Metanephros (tissue), 2 donors: Measurements from ENCODE around the gene FOSB. TPM values are rescaled to one million over a fixed set of nuclear protein-coding genes. Genes with fewer than 3 reads are reported as not detected.

ENCODE experiments used
- small RNA-seq: library from RNA; depleted of rRNA; stranded (forward); fragments of <200 nt; gene quantifications from one replicate; pipeline ENCODE3, GENCODE V24; 2014; ENCODE audit warnings: low replicate concordance
- total RNA-seq: library from RNA; depleted of rRNA; stranded (reverse); fragments of >200 nt; gene quantifications from one replicate; pipeline ENCODE4 v1.2.3, GENCODE V29; 2014

The FOSB gene
- 3.7 TPM for total RNA-seq

DNA sequence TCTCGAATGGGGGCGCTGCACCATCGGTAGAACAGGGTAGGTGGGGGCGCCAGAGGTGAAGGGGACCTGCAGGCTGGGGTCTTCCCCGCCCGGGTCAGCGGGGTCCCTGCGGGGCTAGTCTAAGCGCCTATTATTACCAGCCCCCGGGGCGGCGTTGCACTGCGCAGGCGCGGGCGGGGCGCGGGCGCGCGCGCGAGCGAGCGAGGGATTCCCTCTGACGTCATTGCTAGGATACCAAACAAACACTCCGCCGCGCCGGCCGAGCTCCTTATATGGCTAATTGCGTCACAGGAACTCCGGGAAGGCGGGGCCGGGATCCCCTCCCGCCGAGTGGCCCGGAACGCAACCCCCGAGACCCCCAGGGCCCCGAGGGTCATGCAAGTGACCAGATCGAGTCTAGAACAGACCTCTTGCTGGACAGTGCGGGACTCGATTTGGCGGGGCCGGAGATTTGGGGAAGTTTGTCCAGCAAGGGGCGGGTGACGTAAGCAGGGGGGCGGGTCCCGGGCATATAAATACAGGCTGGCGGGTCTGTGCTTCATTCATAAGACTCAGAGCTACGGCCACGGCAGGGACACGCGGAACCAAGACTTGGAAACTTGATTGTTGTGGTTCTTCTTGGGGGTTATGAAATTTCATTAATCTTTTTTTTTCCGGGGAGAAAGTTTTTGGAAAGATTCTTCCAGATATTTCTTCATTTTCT is at the start of gene FOSB:
Gene FOSB (plus strand): TSS at position 541 of the 703 bp plus-strand sequence. CDS start 591 bp downstream, outside the sequence.

DNA sequence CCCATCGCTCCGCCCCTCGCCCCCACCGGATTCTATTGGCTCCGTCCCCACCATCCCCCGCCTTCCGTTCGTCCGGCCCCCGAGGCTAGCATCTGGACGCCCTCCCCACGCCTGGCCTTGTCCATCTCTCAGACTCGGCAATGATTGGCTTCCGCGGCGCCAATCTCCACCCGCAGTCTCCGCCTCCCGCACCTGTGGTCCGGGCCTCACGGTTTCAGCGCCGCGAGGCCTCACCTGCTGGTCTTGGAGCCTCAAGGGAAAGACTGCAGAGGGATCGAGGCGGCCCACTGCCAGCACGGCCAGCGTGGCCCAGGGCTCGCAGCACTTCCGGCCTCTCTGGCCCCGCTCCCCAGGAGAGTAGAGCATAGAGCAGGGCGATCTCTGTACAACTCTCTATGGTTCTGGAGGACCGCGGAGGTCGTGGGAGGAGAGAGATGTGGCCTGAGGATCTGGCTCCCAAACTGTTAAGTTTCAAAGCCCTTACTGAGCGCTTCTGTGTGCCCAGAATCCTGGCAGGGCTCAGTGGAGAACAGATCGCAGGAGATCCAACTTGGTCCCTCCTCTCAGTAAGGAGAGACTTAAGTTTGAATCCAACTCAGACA is 44.1 kb upstream of the FOSB start, which contains the start of gene ERCC1:
Gene ERCC1 (minus strand): TSS at position 329 of the 602 bp plus-strand sequence. CDS start 543 bp downstream, outside the sequence.

DNA sequence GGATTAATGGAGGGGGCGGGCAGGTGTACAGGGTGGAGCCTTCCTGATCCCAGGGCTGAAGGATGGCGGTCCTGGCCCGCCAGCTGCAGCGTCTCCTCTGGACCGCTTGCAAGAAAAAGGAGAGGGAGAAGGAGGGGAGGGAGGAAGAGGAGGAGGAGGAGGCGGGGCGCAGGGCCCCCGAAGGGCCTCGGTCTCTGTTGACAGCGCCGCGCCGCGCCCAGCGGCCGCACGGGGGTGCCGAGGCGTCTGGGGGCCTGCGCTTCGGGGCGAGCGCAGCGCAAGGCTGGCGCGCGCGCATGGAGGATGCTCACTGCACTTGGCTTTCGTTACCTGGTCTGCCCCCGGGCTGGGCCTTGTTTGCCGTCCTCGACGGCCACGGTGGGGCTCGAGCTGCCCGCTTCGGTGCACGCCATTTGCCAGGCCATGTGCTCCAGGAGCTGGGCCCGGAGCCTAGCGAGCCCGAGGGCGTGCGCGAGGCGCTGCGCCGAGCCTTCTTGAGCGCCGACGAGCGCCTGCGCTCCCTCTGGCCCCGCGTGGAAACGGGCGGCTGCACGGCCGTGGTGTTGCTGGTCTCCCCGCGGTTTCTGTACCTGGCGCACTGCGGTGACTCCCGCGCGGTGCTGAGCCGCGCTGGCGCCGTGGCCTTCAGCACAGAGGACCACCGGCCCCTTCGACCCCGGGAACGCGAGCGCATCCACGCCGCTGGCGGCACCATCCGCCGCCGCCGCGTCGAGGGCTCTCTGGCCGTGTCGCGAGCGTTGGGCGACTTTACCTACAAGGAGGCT is 30.8 kb downstream of the FOSB start, which contains the start of gene PPM1N:
Gene PPM1N (plus strand): TSS at position 33 of the 785 bp plus-strand sequence. CDS start 30 bp downstream, at position 63.

DNA sequence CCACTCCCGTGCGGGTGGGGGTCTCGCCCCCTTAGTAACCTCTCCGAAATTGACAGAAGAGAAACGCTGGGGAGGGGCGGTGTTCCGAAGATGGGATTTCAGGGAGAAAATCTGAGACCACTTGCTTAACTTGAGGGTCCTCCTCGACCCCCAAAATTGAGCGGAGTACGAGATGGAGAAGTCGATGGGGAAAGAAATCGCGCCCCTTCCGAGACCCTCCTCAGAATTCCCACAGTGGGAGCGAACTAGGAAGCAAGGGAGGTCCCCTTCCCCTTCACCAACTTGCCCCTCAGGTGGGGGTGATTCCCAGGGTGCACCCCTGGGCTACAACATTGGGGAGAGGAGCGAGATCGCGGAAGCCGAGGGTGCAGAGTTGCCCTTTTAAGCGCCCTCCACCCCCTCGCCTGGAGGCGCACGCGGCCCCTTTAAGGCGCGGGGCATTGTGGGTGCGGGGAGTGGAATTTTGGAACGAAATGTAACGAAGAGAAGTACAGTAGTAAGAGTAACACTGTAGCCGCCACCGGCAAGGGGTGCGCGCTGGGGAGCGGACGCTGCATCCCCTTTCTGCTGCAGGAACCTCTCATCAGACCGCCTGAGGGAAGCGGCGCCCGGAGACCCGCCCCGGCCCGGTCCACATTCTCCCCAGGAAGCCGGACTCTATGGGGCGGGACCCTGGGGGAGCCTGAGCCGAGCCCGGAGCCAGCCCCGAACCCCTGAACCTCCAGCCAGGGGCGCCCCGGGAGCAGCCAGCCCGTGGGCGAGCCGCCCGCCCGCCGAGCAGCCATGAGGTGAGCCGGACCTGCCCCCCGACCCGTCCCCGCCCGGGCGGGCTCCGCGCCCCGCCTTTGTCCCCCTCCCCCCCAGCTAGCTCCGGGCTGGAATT is 39.4 kb downstream of the FOSB start, which contains the start of gene VASP:
Gene VASP (plus strand): TSS at position 491 of the 883 bp plus-strand sequence. CDS start 293 bp downstream, at position 784.

Small RNA genes lying within 50 kb of the gene (small RNA-seq; reads per million reads assigned to genes)
- gene MIR6088, result not detected

Other genes with a start within 250 kb of the FOSB start
- gene EXOC3L2, start 222.6 kb upstream of the FOSB start, total RNA-seq, result 27.9 TPM
- gene MARK4, start 216.7 kb upstream of the FOSB start, total RNA-seq, result 29.3 TPM
- gene CKM, start 145.1 kb upstream of the FOSB start, total RNA-seq, result 1,004 TPM
- 4.0 TPM for gene KLC3, start 127.2 kb upstream of the FOSB start, total RNA-seq
- gene ERCC2, start 97.4 kb upstream of the FOSB start, total RNA-seq, result 20.7 TPM
- gene PPP1R13L, start 62.9 kb upstream of the FOSB start, total RNA-seq, result 8.8 TPM
- 7.2 TPM for gene POLR1G, start 61.4 kb upstream of the FOSB start, total RNA-seq
- gene ERCC1, start 44.1 kb upstream of the FOSB start, total RNA-seq, result 72.8 TPM
- 27.0 TPM for gene RTN2, start 29.1 kb downstream of the FOSB start, total RNA-seq
- 0.76 TPM for gene PPM1N, start 30.4 kb downstream of the FOSB start, total RNA-seq
- 121 TPM for gene VASP, start 39.5 kb downstream of the FOSB start, total RNA-seq
- 8.1 TPM for gene OPA3, start 116.8 kb downstream of the FOSB start, total RNA-seq
- gene GPR4, start 134.2 kb downstream of the FOSB start, total RNA-seq, result 1.8 TPM
- 26.5 TPM for gene EML2, start 171.4 kb downstream of the FOSB start, total RNA-seq
- gene GIPR, start 200.2 kb downstream of the FOSB start, total RNA-seq, result 4.1 TPM
- gene SNRPD2, start 224.0 kb downstream of the FOSB start, total RNA-seq, result 271 TPM
- gene QPCTL, start 224.7 kb downstream of the FOSB start, total RNA-seq, result 6.9 TPM